Iris pigment epithelial cell (primary cell): ENCODE measurements around the gene KRT86.
"Not testable (repeated sequence)": the region's sequence is repeated elsewhere in the genome, so short reads cannot be mapped to it uniquely, and the experiment has no call there.

Source experiments
- DNase-seq: peaks from one replicate; pipeline ENCODE4 v3.0.0-alpha.2; 2011; ENCODE audit warnings: low read depth

KRT86 gene

DNA sequence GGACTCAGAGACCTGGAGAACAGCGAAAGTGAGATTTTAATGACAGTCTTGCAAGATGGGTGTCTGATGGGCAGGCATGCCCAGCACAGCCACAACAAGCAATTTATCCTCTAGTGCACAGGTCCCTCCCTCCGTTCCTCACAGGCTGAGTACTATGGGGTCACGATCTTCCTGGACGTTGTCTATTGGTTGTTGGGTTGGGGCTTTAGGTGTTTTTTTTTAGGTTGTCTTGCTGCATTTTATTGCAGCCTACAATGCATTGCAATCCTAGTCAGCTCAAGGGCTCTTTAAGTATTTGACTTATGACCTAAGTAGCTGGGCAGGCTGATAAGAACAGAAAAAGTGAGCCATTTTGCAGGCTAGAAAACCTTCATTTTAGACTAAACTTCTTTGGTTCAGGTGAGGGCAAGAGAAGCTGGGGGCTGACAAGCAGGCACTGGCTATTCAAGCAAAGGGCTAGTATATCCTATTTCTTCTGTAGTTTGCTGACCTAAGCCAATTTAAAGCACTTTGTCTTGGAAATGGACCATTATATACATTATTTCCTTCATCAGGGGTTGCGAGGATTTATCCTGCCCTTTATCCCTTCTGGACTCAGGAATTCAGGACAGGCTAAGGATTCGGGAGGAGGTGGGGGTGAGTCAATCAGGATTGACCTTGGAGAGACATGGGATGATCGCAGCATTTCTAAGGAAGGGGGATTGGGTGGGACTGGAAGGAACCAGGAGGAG is 35.4 kb upstream of the KRT86 start:
- no peak for DNase-seq

DNA sequence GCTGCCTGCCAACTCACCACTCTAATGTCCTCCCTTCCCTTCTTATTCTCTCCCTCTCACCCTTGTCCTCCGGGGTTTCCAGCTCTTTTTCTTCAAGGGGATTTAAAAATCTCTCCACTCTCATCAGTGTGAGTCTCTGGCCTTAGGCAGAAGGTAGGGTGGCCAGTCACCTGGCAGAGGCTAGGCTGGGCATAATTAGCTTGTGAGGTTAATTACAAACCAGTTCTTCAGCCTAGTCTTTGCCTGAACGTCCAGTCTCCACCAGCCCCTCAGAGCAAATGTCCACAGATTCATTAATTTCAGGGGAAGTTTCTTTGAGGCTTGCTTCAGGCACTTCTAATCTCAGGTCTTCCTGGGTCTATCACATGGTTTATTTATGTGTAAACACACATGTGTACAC is 34.7 kb upstream of the KRT86 start:
- DNase-seq: no peak

DNA sequence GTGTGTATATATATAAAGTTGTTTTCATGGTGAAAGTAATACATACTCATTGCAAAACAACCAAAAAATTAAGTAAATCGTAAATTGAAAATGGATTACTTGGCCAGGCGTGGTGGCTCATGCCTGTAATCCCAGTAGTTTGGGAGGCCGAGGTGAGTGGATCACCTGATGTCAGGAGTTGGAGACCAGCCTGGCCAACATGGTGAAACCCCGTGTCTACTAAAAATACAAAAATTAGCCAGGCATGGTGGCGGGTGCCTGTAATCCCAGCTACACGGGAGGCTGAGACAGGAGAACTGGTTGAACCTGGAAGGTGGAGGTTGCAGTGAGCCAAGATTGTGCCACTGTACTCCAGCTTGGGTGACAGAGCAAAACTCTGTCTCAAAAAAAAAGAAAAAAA is 34.2 kb upstream of the KRT86 start:
- DNase-seq: not testable (repeated sequence)

DNA sequence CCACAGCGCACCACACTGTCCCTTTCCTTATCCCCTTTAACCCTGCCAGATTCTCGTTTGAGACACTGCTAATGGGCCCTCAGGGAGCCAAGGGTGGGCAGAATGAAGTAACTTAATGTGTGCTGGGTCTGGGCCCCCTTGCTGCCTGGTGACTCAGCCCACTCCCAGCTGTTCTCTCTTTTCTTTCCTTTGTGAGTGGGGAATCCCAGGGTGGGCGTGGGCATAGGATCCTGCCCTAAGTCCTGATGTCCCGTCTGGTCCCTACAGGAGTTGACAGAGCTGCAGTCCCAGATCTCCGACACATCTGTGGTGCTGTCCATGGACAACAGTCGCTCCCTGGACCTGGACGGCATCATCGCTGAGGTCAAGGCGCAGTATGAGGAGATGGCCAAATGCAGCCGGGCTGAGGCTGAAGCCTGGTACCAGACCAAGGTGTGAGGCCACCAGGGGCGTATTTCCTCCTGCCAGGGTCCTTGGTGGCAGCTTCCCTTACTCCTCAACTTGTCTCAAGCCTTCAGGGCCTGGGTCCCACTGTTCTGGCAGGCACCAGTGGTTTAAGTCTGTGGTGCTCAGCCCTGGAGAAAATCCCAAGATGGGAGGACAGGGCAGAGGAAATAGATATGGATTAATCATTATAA is 33.1 kb upstream of the KRT86 start:
- no peak for DNase-seq

GRCh38 chr12:52242442-52243258 is 31.8 kb upstream of the KRT86 start:
- DNase-seq: no peak

DNA sequence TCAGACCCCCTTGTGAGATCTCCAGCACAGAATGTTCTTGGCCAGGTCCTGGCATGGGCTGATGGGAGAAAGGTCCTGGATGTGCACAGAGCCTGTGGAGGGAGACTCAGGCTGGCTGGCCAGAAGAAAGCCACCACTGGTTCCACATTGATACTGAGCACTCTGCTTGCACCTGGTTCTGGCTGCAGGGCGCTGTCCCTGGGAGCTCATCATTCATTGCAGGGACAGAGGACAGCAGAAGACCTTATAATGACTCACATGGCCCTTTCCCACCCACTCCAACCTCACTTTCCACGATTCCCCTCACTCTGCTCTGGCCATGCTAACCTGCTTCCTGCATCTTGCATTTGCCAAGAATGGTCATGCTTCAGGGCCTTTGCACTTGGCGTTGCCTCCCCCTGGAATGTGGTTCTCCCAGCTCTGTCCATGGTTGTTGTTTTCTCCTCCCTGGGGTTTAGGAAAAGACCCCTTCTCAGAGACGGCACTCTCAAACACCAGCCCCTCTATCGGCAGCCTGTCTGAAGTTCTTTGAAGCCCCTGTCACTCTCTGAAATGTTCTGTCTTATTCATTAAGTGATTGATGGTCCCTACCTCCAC is 31.1 kb upstream of the KRT86 start:
- no peak for DNase-seq

GRCh38 chr12:52243856-52244614 is 30.4 kb upstream of the KRT86 start:
- DNase-seq: peak; percentile 93

DNA sequence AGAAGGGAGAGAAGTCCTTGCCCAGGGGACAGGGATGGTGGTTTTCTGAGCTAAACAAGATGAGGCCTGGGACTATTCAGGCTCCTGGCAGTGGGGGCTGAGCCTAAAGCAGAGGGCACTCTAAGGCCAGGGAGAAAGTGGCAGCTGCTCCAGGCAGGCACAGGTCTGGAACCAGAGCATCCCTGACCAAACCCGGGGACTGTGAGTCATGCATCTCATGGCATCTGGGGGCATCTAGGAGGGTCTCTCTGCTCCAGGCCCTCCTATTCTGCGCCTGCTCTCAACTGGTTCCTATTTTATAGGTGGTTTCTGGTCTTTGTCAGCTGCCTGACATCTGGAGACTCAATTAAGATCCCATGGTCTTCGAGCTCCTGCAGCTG is 29.8 kb upstream of the KRT86 start:
- DNase-seq: no peak

- no peak for DNase-seq
These were observed 29.0 kb upstream of the KRT86 start for GRCh38 chr12:52245259-52245961.

DNA sequence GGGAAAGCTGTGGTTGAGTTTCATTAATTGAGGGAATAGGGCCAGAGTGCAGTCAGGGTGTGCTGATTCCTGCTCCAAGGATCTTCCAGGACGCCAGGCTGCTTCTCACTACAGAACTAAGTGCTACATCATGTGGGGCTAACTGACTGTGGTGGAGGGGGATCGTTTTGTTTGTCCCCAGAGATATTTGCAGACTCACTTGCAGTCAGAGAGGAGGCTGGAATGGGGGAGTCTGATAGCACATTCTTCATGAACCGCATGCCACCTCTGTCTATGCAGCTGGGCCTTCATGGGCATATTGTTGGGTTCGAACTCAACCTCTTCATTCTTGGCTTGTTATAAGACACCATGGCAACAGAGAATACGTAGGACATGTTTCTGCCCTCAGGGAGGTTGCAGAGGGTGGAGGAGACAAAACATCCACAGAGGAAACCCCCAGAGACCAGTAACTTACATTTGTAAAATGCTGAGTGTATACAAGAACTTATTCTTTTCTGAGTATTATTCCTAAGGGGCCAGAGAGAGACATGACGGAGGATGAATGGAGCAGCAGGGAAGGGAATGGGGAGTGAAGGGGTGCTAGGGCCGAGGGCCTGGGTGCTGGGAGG is 28.4 kb upstream of the KRT86 start:
- DNase-seq: no peak

DNA sequence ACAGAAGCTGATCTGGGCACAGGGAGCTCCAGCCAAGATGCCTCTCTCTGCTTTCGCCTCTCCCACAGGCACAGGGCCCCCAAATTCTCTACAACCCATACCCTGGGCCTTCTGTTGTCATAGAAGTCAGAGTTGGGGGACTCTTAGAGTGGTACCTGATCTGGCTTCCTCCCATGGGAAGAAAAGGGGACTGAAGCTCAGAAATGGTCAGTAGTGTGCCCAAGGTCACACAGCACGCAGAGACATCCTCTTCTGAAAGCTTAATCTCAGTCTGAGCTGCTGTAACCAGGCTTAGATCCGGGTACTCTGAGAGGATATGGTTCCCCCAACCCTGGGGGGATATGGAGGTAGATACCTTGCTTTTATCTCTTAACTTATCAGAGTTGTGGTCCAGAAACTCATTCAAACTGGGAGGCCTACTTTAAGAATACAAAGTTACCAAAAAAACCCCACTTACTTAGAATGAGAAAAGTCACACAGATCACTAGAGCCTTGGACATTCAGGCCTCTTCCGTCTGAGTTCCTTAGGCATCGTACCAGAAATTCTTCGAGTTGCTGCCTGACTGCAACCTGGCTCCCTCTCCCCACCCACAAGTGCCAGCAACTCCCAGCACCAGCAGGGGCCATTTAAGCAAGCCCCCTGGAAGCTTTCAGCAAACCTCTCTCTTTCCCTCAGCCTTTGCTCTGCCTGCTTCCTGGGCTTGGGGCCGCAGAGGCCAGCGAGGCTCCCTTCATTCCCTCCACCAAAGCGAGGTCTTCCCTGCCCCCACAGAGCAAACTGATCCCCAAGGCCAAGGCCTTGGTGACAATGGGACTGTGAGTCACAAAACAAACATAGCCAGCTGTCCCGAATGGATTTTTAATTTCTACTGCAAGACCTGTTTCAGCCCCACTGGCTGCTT is 27.5 kb upstream of the KRT86 start:
- no peak for DNase-seq

DNA sequence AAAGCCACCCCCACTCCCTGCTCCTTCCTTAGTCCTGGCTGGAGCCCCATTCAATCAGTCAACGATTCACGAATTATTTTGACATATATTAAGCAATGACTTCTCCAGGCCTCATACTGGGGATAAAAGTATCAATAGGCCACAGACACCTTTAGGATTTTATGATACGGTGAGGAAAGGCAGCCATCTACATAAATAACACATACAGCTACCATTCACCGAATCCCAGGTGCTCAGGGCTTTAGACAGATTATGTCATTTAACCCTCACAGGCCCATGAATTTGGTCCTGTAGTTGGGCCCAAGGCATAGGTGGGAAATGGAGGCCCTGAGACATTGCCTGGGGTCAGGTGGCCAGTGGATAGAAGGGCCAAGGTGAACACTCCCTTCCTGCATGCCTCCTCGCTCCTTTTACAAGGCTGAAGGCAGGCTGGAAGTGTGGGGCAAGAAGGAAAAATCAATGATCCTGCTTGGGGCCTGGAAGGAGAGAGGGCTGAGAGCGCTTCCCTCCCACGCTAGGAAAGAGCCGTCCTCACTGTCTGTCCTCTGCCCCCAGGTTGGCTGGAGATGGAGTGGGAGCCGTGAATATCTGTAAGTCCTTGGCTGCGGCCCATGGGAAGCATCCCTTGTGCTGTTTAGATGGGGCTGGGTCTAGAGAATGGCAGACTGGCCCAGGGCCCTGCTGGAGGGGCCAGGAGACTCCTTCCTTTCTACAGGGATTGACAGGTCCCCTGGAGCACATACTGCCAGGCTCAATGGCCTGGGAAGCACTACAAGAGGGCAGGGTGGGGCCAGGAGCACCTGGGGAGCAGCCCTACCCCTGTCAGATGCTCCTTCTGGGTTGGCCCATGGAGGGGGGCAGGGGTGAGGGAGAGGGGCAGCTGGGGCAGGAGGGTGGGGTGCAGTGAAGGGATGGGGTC is 26.6 kb upstream of the KRT86 start:
- DNase-seq: no peak

- no peak for DNase-seq
These were observed 25.6 kb upstream of the KRT86 start for GRCh38 chr12:52248541-52249461.

DNA sequence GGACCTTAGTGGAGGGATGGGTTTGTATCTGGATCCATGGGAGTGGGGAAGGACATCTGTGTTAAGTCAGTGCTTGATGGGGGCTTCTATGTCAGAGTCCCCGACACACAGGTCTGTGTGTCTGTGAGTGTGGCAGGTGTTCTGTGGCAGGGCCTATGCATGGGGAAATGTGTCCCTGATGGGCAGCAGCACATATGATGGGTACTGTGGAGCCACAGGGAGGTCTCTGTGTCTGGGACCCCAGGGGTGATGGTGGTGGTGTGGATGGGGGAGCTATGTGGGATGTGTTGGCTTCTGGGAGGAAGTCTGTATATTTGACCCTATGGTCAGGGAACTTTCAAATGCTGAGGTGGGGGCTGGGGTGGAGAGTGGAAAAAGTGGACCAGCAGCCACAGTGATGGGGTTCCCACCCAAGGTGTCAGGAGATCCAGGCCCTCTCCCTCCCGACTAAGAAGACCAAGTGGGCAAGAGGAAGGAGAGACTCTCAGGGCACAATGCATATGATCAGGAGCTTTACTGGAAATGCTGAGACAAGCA is 24.9 kb upstream of the KRT86 start:
- no peak for DNase-seq

GRCh38 chr12:52250048-52250990 is 24.1 kb upstream of the KRT86 start:
- no peak for DNase-seq

- DNase-seq: no peak
These were observed 22.9 kb upstream of the KRT86 start for GRCh38 chr12:52251367-52252051.
